ENCODE measurements around the gene DPH2. TPM values are rescaled to one million over a fixed set of nuclear protein-coding genes. Genes with fewer than 3 reads are reported as not detected.

Gene DPH2
- total RNA-seq, 1 donor from 2014 or later = 25.3 TPM

DNA sequence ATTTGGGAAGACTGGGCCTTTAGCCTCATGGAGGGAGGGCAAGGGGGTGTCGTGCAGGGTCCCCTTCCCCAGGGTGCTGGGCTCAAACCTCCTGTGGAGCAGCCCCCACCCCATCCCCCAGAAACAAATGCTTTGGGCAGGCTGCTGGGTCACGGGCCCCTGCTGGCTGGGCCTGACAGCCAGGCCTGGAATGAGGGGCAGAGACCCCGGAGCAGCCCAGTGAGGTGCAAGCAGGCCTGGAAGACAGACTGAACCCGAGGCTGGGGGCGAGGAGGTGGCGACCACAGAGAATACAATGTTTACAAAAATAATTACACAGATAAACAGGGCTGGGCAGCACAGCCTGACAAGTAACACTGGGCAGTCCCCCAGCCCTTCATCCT, 26.9 kb downstream of the DPH2 start:
- Mint-ChIP-seq H3K4me1 (ENCODE audit: low read depth, unreplicated experiment) (peaks cover 4% of the 10 kb centered on the region), H3K27me3 (ENCODE audit: unreplicated experiment) (peaks cover 9% of the 10 kb centered on the region), H3K27ac (ENCODE audit: unreplicated experiment) (peak overlapping the region; percentile 57), H3K4me3 (ENCODE audit: unreplicated experiment) (peak overlapping the region; percentile 61), H3K9me3 (ENCODE audit: unreplicated experiment) (peaks cover 1% of the 10 kb centered on the region), H3K36me3 (ENCODE audit: unreplicated experiment) (no peaks in the 10 kb centered on the region)
- TF ChIP-seq, protein P1, sequence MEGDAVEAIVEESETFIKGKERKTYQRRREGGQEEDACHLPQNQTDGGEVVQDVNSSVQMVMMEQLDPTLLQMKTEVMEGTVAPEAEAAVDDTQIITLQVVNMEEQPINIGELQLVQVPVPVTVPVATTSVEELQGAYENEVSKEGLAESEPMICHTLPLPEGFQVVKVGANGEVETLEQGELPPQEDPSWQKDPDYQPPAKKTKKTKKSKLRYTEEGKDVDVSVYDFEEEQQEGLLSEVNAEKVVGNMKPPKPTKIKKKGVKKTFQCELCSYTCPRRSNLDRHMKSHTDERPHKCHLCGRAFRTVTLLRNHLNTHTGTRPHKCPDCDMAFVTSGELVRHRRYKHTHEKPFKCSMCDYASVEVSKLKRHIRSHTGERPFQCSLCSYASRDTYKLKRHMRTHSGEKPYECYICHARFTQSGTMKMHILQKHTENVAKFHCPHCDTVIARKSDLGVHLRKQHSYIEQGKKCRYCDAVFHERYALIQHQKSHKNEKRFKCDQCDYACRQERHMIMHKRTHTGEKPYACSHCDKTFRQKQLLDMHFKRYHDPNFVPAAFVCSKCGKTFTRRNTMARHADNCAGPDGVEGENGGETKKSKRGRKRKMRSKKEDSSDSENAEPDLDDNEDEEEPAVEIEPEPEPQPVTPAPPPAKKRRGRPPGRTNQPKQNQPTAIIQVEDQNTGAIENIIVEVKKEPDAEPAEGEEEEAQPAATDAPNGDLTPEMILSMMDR (IDR thresholded peaks at IDR 0.05; ENCODE audit: partially characterized antibody, unreplicated experiment) = no peak
- DNase-seq = no peak

DNA sequence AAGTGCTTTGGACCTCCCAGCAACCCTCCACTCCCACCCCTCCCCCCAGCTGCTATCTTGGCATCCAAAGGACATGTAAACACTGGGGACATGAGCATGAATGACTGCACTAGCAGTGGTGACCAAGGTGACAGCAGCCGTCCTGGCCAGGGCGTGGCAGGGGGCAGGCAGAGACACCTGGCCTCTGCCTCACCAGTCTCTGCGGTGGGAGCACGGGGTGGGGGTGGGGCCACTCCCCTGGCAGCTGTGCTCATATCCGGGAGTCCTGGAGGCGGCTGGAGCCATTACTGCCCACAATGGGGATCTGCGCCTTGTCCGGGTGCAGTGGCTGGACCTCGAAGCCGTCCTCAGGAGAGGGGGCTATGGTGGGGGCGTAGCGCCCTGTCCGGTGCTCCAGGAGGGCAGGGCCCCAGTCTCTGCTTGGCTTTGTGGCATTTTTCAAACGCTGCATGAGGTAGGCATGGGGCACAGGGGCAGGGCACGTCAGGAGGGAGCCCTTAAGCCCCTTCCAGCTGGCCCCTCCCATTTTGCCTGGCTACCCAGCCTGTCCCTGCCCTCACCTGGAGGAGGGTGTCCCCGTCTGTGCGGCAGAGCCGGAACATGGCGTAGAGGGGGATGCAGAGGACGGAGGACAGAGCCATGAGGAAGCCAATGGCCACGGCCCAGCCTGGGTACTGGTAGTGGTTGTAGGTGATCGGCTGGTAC, 27.6 kb downstream of the DPH2 start:
- Mint-ChIP-seq H3K4me3 (ENCODE audit: unreplicated experiment) (no peak overlapping the region), H3K4me1 (ENCODE audit: low read depth, unreplicated experiment) (peaks cover 4% of the 10 kb centered on the region), H3K9me3 (ENCODE audit: unreplicated experiment) (peaks cover 1% of the 10 kb centered on the region), H3K27me3 (ENCODE audit: unreplicated experiment) (peaks cover 9% of the 10 kb centered on the region), H3K36me3 (ENCODE audit: unreplicated experiment) (no peaks in the 10 kb centered on the region), H3K27ac (ENCODE audit: unreplicated experiment) (no peak overlapping the region)
- TF ChIP-seq, protein P1 (IDR thresholded peaks at IDR 0.05; ENCODE audit: partially characterized antibody, unreplicated experiment) = no peak
- no peak for DNase-seq

DNA sequence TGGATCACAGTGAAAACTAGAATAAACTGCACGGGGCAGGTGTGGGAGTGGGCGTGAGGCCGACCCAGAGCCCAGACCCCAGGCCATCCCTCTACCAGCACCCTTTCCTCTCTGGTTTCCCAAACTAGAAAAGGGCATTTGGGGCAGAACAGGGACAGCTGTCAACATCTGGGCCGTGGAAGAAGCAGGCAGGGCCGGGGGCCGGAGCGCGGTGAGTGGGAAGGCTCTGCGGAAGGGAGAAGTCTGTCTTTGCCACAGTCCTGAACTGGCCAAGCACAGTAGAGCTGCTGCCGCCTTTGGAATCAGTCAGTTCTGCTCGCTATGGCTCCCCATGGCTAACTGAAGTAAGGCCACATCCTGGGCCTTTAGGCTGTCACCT, 28.2 kb downstream of the DPH2 start:
- H3K27me3 Mint-ChIP-seq (ENCODE audit: unreplicated experiment) = peaks cover 9% of the 10 kb centered on the region
- no peak for DNase-seq
- H3K27ac Mint-ChIP-seq (ENCODE audit: unreplicated experiment) = no peak overlapping the region
- TF ChIP-seq, protein P1 (IDR thresholded peaks at IDR 0.05; ENCODE audit: partially characterized antibody, unreplicated experiment) = no peak
- H3K4me3 Mint-ChIP-seq (ENCODE audit: unreplicated experiment) = no peak overlapping the region
- H3K36me3 Mint-ChIP-seq (ENCODE audit: unreplicated experiment) = no peaks in the 10 kb centered on the region
- peaks cover 1% of the 10 kb centered on the region for H3K9me3 Mint-ChIP-seq (ENCODE audit: unreplicated experiment)
- H3K4me1 Mint-ChIP-seq (ENCODE audit: low read depth, unreplicated experiment) = peaks cover 4% of the 10 kb centered on the region

DNA sequence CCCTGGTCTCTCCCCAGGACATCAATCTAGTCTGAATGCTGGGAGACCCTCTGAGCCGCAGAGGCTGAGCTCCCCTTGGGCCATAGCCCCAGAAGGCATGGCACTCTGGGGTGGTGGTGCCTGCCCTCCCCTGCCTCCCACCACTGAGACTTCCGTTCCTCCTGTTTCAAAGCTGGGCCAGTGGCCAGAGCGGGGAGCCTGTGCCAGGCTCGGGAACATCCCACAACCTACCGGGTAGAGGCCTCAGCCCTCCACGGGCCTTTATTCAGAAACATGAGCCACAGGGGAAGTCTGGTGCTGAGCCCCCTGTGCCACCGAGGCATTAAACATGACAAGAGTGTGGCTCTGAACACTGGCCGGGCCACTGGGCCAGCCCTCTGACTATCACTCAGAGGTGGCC, 29.6 kb downstream of the DPH2 start:
- H3K27ac Mint-ChIP-seq (ENCODE audit: unreplicated experiment) = no peak overlapping the region
- H3K9me3 Mint-ChIP-seq (ENCODE audit: unreplicated experiment) = peaks cover 1% of the 10 kb centered on the region
- no peaks in the 10 kb centered on the region for H3K36me3 Mint-ChIP-seq (ENCODE audit: unreplicated experiment)
- peaks cover 4% of the 10 kb centered on the region for H3K4me1 Mint-ChIP-seq (ENCODE audit: low read depth, unreplicated experiment)
- peaks cover 8% of the 10 kb centered on the region for H3K27me3 Mint-ChIP-seq (ENCODE audit: unreplicated experiment)
- no peak overlapping the region for H3K4me3 Mint-ChIP-seq (ENCODE audit: unreplicated experiment)
- TF ChIP-seq, protein P1 (IDR thresholded peaks at IDR 0.05; ENCODE audit: partially characterized antibody, unreplicated experiment) = no peak
- no peak for DNase-seq

DNA sequence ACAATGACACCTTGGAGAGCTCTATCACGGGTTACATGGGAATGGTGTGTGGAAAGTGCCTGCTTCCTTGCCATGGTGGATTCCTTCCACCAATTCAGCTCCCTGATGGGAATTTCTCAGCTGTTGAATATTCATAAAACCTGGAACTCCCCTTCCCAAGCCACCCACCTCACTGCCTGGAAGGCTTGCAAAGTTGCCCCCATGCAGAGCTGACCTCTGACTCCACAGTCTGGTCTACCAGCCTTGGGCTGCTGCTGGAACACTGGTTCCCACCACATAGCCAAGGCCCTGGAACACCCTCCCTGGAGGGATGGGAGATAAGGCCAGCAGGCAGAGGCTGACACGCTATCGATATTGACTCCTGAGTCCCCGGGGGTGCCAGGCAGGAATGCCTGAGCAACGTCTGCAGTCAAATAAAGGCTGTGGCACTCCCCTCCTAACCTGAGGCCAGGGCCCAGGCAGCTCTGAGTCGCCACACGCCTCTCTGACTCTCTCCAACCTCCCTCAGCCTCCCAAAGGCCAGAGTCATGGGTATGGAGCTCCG, 30.4 kb downstream of the DPH2 start:
- H3K4me3 Mint-ChIP-seq (ENCODE audit: unreplicated experiment) = no peak overlapping the region
- DNase-seq = no peak
- H3K36me3 Mint-ChIP-seq (ENCODE audit: unreplicated experiment) = no peaks in the 10 kb centered on the region
- TF ChIP-seq, protein P1 (IDR thresholded peaks at IDR 0.05; ENCODE audit: partially characterized antibody, unreplicated experiment) = no peak
- H3K4me1 Mint-ChIP-seq (ENCODE audit: low read depth, unreplicated experiment) = peaks cover 6% of the 10 kb centered on the region
- peaks cover 6% of the 10 kb centered on the region for H3K27me3 Mint-ChIP-seq (ENCODE audit: unreplicated experiment)
- H3K9me3 Mint-ChIP-seq (ENCODE audit: unreplicated experiment) = peaks cover 1% of the 10 kb centered on the region
- H3K27ac Mint-ChIP-seq (ENCODE audit: unreplicated experiment) = no peak overlapping the region
